Astrocyte (in vitro differentiated cells and primary cell): ENCODE measurements around the gene YIPF3.

Experiments
- EZH2 ChIP-seq: IDR thresholded peaks from 2 replicates; pipeline ENCODE4 v1.6.1; 2012; ENCODE audit warnings: mild to moderate bottlenecking, low read length, inconsistent platforms; ENCODE audit not compliant: insufficient read depth
- TF ChIP-seq, protein P1 (sequence below): IDR thresholded peaks from 2 replicates; pipeline ENCODE4 v1.5.1; 2011; ENCODE audit warnings: low read depth, mild to moderate bottlenecking, inconsistent platforms, low read length, moderate library complexity; ENCODE audit not compliant: insufficient read depth

DNA sequence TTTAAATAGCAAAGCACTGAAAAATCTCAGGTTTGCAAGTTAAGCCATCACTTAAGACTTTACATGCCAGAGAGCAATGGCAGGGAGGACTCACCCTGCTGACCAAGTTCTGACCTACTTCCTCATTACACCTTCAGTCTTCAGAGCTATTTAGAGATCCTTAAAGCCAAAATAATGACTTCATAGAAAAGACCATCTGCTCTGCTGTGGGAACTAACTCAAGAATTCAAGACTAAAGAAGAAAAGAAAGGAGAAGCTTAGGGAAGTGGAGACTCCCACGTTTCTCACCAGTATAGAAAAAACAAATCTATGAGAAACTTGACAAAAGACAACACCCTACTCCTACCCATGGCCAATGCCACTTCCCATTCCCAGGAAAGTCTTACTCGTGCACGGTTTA is 30.5 kb upstream of the YIPF3 start:
- TF ChIP-seq, protein P1, sequence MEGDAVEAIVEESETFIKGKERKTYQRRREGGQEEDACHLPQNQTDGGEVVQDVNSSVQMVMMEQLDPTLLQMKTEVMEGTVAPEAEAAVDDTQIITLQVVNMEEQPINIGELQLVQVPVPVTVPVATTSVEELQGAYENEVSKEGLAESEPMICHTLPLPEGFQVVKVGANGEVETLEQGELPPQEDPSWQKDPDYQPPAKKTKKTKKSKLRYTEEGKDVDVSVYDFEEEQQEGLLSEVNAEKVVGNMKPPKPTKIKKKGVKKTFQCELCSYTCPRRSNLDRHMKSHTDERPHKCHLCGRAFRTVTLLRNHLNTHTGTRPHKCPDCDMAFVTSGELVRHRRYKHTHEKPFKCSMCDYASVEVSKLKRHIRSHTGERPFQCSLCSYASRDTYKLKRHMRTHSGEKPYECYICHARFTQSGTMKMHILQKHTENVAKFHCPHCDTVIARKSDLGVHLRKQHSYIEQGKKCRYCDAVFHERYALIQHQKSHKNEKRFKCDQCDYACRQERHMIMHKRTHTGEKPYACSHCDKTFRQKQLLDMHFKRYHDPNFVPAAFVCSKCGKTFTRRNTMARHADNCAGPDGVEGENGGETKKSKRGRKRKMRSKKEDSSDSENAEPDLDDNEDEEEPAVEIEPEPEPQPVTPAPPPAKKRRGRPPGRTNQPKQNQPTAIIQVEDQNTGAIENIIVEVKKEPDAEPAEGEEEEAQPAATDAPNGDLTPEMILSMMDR, result no peak
- no peak for TF ChIP-seq EZH2
